HCT116 (cell line): ENCODE results near the gene RPAP3. TPM values are rescaled to one million over a fixed set of nuclear protein-coding genes. Genes with fewer than 3 reads are reported as not detected.

Experiments
- ATAC-seq: fragments of 200-7000 bp; cut with Tn5 transposase; 2 replicates; pipeline ENCODE4 v1.9.1; 2020; ENCODE audit warnings: mild to moderate bottlenecking, moderate library complexity
- BruUV-seq: library from RNA; stranded (reverse); fragments of 400-500 nt; replicated peaks from 2 replicates; lab custom pipeline; 2021; lab: Mats Ljungman, UMichigan
- CTCF ChIA-PET: fragments of 300-600 bp; sonication (Branson Sonifier 250); formaldehyde crosslinking; loops from one replicate; lab custom pipeline; 2021; ENCODE audit warnings: antibody characterized with exemption; lab: Charles Lee
- POLR2A ChIA-PET: fragments of 300-600, 350-600 bp; sonication (Branson Sonifier 250); formaldehyde crosslinking; loops from one replicate; lab custom pipeline; 2021; ENCODE audit warnings: antibody characterized with exemption; lab: Charles Lee
- RAD21 ChIA-PET, 2 experiments: fragments of 300-600 bp; sonication (Branson Sonifier 250); formaldehyde crosslinking; loops; one replicate each; lab custom pipeline; 2023; ENCODE audit warnings: low total read pairs in 2 of 2; ENCODE audit not compliant: uncharacterized antibody in 2 of 2, unreplicated experiment in 2 of 2, low non-redundant PET in 1 of 2; lab: Charles Lee
- DNase-seq: peaks from one replicate; pipeline ENCODE4 v3.0.0-alpha.2; 2010; ENCODE audit warnings: low read depth, low spot score
- H2AFZ ChIP-seq: fragments of 200-600 bp; shearing (Covaris generic), sonication (generic); 2 replicates; pipeline ENCODE4 v1.6.1; 2017; ENCODE audit warnings: low read depth, mixed run types, mixed read lengths, antibody characterized with exemption, low read length; ENCODE audit not compliant: poor library complexity, severe bottlenecking
- H3K27ac ChIP-seq: 2 replicates; pipeline ENCODE4 v1.5.1; 2012; ENCODE audit warnings: low read depth, low read length
- H3K27me3 ChIP-seq: fragments of 200-600 bp; sonication (generic); 2 replicates; pipeline ENCODE4 v1.6.1; 2016; ENCODE audit warnings: mixed run types, low read length, mixed read lengths; ENCODE audit not compliant: insufficient read depth
- H3K36me3 ChIP-seq, 2 experiments: fragments of 200-500 bp in 1 of 2; fragments of 200-600 bp in 1 of 2; sonication (Bioruptor generic) in 1 of 2; sonication (generic) in 1 of 2; 2 replicates each; pipeline versions ENCODE4 v1.5.1 to v1.6.1; 2014 to 2016; ENCODE audit warnings: low read length in 2 of 2, inconsistent platforms in 1 of 2, mixed read lengths in 1 of 2, mixed run types in 1 of 2; ENCODE audit not compliant: insufficient read depth in 2 of 2, control insufficient read depth in 1 of 2
- H3K4me1 ChIP-seq, 2 experiments: fragments of 200-600 bp in 1 of 2; sonication (generic) in 1 of 2; 2 replicates each; pipeline versions ENCODE4 v1.5.1 to v1.6.1; 2012 to 2017; ENCODE audit warnings: low read length in 2 of 2, inconsistent platforms in 1 of 2, mild to moderate bottlenecking in 1 of 2, mixed read lengths in 1 of 2, mixed run types in 1 of 2, moderate library complexity in 1 of 2; ENCODE audit not compliant: insufficient read depth in 2 of 2, control insufficient read depth in 1 of 2
- H3K4me2 ChIP-seq: fragments of 200-600 bp; sonication (generic); 2 replicates; pipeline ENCODE4 v1.6.1; 2017; ENCODE audit warnings: mixed run types, low read length, mixed read lengths
- H3K4me3 ChIP-seq, 2 experiments: fragments of 200-600 bp in 1 of 2; sonication (generic) in 1 of 2; replicated peaks in 1 of 2; 2 replicates each; pipeline ENCODE4 v1.5.1; 2011 to 2016; ENCODE audit warnings: low read length in 2 of 2, control low read depth in 1 of 2, low read depth in 1 of 2, mild to moderate bottlenecking in 1 of 2, mixed read lengths in 1 of 2, mixed run types in 1 of 2
- H3K79me2 ChIP-seq: fragments of 200-600 bp; sonication (generic); 2 replicates; pipeline ENCODE4 v1.6.1; 2017; ENCODE audit warnings: mild to moderate bottlenecking, mixed run types, low read length, moderate library complexity, mixed read lengths; ENCODE audit not compliant: insufficient read depth
- H3K9ac ChIP-seq: fragments of 200-600 bp; sonication (generic); 2 replicates; pipeline ENCODE4 v1.6.1; 2016; ENCODE audit warnings: low read length, mixed read lengths
- H3K9me2 ChIP-seq: fragments of 200-600 bp; sonication (generic), shearing (Covaris generic); 2 replicates; pipeline ENCODE4 v1.6.1; 2017; ENCODE audit warnings: mixed run types, mild to moderate bottlenecking, moderate library complexity; ENCODE audit not compliant: insufficient read depth
- H3K9me3 ChIP-seq, 2 experiments: fragments of 200-500 bp in 1 of 2; fragments of 200-600 bp in 1 of 2; sonication (Bioruptor generic) in 1 of 2; sonication (generic) in 1 of 2; 2 replicates each; pipeline ENCODE4 v1.6.1; 2014 to 2017; ENCODE audit warnings: low read length in 2 of 2, mixed read lengths in 2 of 2, inconsistent platforms in 1 of 2, low read depth in 1 of 2, mild to moderate bottlenecking in 1 of 2, mixed run types in 1 of 2, moderate library complexity in 1 of 2; ENCODE audit not compliant: control insufficient read depth in 1 of 2, insufficient read depth in 1 of 2
- H4K20me1 ChIP-seq: fragments of 200-600 bp; sonication (generic), shearing (Covaris generic); 2 replicates; pipeline ENCODE4 v1.6.1; 2017; ENCODE audit warnings: mixed run types, mild to moderate bottlenecking, moderate library complexity; ENCODE audit not compliant: insufficient read depth
- CBX3 ChIP-seq: IDR thresholded peaks from 2 replicates; pipeline ENCODE4 v1.6.1; 2012; ENCODE audit warnings: low read depth
- CEBPB ChIP-seq: IDR thresholded peaks from 2 replicates; pipeline ENCODE4 v1.6.1; 2012; ENCODE audit warnings: low read depth
- EGR1 ChIP-seq: IDR thresholded peaks from 2 replicates; pipeline ENCODE4 v1.6.1; 2012; ENCODE audit warnings: low read depth
- EZH2 ChIP-seq: fragments of 200-600 bp; sonication (generic); IDR thresholded peaks from 2 replicates; pipeline ENCODE4 v1.6.1; 2017; ENCODE audit warnings: antibody characterized with exemption, mixed run types
- POLR2AphosphoS5 ChIP-seq: IDR thresholded peaks from 2 replicates; pipeline ENCODE4 v1.6.1; 2011; ENCODE audit warnings: mild to moderate bottlenecking, low read depth, low read length, moderate library complexity
- SIN3A ChIP-seq: IDR thresholded peaks from 2 replicates; pipeline ENCODE4 v1.6.1; 2012; ENCODE audit warnings: low read depth
- TCF7L2 ChIP-seq: IDR thresholded peaks from 2 replicates; pipeline ENCODE4 v1.7.0; 2011; ENCODE audit warnings: borderline replicate concordance, inconsistent platforms; ENCODE audit not compliant: insufficient read depth, insufficient read length; ENCODE audit errors: extremely low read depth
- YY1 ChIP-seq: IDR thresholded peaks from 2 replicates; pipeline ENCODE4 v1.6.1; 2011; ENCODE audit warnings: low read length, low read depth, moderate library complexity, mild to moderate bottlenecking; ENCODE audit not compliant: insufficient replicate concordance; ENCODE audit errors: extremely low read depth
- intact Hi-C: fragments of 100-400 bp; cut with micrococcal nuclease; formaldehyde crosslinking; loops from 2 replicates; pipeline ENCODE4 v1.10.0; 2022
- total RNA-seq: library from RNA; stranded (reverse); gene quantifications from one replicate; pipeline ENCODE4 v1.2.1, GENCODE V29; 2021; ENCODE audit not compliant: unreplicated experiment
- TF ChIP-seq, protein P1 (sequence below): IDR thresholded peaks from 2 replicates; pipeline ENCODE4 v1.6.1; 2012; ENCODE audit warnings: low read depth

Gene RPAP3
- total RNA-seq, 1 experiment from 2014 or later = 48.3 TPM

DNA sequence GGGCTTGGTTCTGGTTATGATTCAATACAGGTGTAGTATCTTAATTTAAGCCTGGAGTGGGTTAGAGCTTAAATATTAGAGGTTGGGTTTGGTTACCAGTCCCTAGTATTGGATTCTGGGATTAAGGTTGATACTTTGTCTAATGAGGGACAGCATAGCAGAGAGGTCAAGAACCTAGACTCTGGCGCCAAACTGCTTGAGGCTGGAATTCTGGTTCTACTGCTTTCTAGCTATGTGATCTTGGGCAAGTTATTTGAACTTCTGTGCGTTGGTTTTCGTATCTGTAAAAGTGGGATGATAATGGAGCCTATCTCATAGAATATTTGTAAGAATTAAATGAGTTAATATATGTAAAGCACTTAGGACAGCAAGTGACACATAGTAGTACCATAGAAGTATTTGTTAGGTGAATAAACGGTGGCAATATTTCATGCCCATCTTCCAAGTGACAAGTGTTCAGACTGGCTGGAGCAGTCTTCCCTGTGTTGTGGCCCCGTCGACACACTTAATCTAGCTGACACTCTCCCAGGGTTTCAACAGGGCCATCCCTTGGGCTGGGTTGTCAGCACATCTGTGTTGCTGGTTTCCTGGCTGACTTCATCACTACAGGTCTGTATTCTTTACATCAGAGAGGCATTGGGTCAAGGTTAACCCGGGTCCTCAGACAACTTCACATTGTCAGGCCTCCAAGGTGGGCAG, 16.5 kb upstream of the RPAP3 start:
- Histone ChIP-seq H2AFZ (no peak overlapping the region), H3K36me3 (no peaks in the 10 kb centered on the region), H3K79me2 (no peaks in the 10 kb centered on the region), H3K4me2 (no peak overlapping the region), H3K27ac (no peak overlapping the region), H3K4me1 (peaks cover 0 to 12% of the 10 kb centered on the region in 2 experiments; a peak in 1 of 4 replicates), H3K9me3 (no peaks in the 10 kb centered on the region), H3K4me3 (no peak overlapping the region), H3K27me3 (no peaks in the 10 kb centered on the region), H4K20me1 (no peaks in the 10 kb centered on the region), H3K9me2 (no peaks in the 10 kb centered on the region), H3K9ac (no peak overlapping the region)
- no TSS peak for BruUV-seq
- ChIA-PET POLR2A (no interaction called here), CTCF (interaction anchor here (1.9 kb wide), 1 partner anchor 21 kb away, joined by 5 read pairs; no protein-coding TSS in a partner anchor), RAD21 (no interaction called here)
- TF ChIP-seq SIN3A (no peak), CBX3 (no peak), POLR2AphosphoS5 (no peak), TCF7L2 (no peak), EZH2 (no peak), EGR1 (no peak), YY1 (no peak)
- intact Hi-C loops = no loop called here
- no peak for DNase-seq
- no peak for ATAC-seq

DNA sequence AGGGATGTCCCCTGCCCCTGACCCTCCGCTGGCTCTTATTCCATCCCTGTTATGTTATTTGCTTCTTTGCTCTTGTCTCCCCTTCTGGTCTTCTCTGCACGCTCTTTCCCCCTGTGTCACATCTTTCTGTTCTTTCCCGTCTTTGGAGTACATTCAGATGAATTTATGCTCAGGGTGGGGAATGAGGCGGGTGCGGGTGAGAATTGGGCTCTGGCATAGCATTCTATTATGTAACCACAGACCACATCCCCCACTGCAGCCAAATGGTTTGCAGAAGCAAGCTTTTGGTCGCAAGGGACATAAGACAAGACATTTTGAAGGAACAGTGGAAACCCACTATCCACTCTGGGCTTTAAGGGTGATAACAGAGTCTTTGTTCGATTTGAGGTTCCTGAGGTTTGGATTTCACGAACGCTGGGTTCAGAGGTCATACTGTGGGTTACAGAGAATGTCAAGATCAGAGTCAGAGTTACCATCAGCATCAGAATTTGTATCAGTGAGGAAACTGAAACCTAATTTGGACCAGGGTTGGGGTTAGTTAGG, 15.7 kb upstream of the RPAP3 start:
- no peak for TF ChIP-seq POLR2AphosphoS5
- TF ChIP-seq EZH2 = no peak
- TF ChIP-seq, protein P1, sequence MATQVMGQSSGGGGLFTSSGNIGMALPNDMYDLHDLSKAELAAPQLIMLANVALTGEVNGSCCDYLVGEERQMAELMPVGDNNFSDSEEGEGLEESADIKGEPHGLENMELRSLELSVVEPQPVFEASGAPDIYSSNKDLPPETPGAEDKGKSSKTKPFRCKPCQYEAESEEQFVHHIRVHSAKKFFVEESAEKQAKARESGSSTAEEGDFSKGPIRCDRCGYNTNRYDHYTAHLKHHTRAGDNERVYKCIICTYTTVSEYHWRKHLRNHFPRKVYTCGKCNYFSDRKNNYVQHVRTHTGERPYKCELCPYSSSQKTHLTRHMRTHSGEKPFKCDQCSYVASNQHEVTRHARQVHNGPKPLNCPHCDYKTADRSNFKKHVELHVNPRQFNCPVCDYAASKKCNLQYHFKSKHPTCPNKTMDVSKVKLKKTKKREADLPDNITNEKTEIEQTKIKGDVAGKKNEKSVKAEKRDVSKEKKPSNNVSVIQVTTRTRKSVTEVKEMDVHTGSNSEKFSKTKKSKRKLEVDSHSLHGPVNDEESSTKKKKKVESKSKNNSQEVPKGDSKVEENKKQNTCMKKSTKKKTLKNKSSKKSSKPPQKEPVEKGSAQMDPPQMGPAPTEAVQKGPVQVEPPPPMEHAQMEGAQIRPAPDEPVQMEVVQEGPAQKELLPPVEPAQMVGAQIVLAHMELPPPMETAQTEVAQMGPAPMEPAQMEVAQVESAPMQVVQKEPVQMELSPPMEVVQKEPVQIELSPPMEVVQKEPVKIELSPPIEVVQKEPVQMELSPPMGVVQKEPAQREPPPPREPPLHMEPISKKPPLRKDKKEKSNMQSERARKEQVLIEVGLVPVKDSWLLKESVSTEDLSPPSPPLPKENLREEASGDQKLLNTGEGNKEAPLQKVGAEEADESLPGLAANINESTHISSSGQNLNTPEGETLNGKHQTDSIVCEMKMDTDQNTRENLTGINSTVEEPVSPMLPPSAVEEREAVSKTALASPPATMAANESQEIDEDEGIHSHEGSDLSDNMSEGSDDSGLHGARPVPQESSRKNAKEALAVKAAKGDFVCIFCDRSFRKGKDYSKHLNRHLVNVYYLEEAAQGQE = no peak
- no peak for TF ChIP-seq CEBPB
- no peak for TF ChIP-seq YY1
- H3K27ac ChIP-seq = no peak overlapping the region
- no peaks in the 10 kb centered on the region for H3K36me3 ChIP-seq
- intact Hi-C loops = no loop called here
- H3K4me1 ChIP-seq = peaks cover 0 to 12% of the 10 kb centered on the region in 2 experiments; a peak in 1 of 4 replicates
- H4K20me1 ChIP-seq = no peaks in the 10 kb centered on the region
- H3K9me3 ChIP-seq = no peaks in the 10 kb centered on the region
- H3K4me2 ChIP-seq = no peak overlapping the region
- POLR2A ChIA-PET = no interaction called here
- BruUV-seq = no TSS peak
- no peaks in the 10 kb centered on the region for H3K27me3 ChIP-seq
- no peak overlapping the region for H3K9ac ChIP-seq
- CTCF ChIA-PET = no interaction called here
- H3K9me2 ChIP-seq = no peaks in the 10 kb centered on the region
- ATAC-seq (no peak), DNase-seq (no peak)
- no peak overlapping the region for H2AFZ ChIP-seq
- no peak overlapping the region for H3K4me3 ChIP-seq
- no peaks in the 10 kb centered on the region for H3K79me2 ChIP-seq
- RAD21 ChIA-PET = no interaction called here
